Nephron (organoid): ENCODE results near the gene CLCA2.
A peak's percentile ranks its signal among the peaks of the same experiment; 100 is the strongest.

Experiments used
- H3K27ac Mint-ChIP-seq, 3 experiments: 2 replicates each; pipeline ENCODE4 v1.8.0; 2020; ENCODE audit warnings: mixed read lengths in 3 of 3, mild to moderate bottlenecking in 2 of 3, moderate library complexity in 1 of 3
- H3K27me3 Mint-ChIP-seq: 2 replicates; pipeline ENCODE4 v1.8.0; 2021; ENCODE audit warnings: low read depth, mild to moderate bottlenecking, moderate library complexity, mixed read lengths
- H3K36me3 Mint-ChIP-seq: 2 replicates; pipeline ENCODE4 v1.8.0; 2020; ENCODE audit warnings: low read depth, mixed read lengths
- H3K4me1 Mint-ChIP-seq: 2 replicates; pipeline ENCODE4 v1.8.0; 2020; ENCODE audit warnings: mixed read lengths
- H3K4me3 Mint-ChIP-seq, 3 experiments: 2 replicates each; pipeline ENCODE4 v1.8.0; 2020; ENCODE audit warnings: mild to moderate bottlenecking in 3 of 3, mixed read lengths in 3 of 3, moderate library complexity in 2 of 3
- H3K9me3 Mint-ChIP-seq: 2 replicates; pipeline ENCODE4 v1.8.0; 2020; ENCODE audit warnings: mixed read lengths
- TF ChIP-seq, protein P1 (sequence below), 3 experiments: fragments of 200-600 bp; sonication (generic); IDR thresholded peaks; one replicate each; pipeline ENCODE4 v1.5.0; 2021; ENCODE audit warnings: antibody characterized with exemption in 3 of 3; ENCODE audit not compliant: unreplicated experiment in 3 of 3

CLCA2 gene

DNA sequence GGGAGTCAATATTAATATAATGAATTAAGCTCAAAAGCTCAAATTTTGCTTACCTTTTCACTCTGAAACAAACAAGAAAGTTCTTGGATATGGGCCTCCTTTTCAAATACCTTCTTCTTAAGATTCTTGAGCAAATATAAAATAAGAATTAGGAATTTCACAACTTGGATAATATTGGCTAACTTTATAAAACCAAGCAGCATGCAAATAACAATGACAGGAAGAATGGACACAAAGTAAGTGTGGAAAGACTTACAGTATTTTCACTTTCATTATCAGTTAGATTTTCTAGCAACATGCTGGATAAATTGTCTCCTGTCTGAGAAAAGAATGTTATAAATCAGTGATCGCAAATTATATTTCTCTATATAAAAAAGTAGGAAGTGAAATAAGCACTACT is 41.1 kb upstream of the CLCA2 start:
- no peaks in the 10 kb centered on the region for H3K4me1 Mint-ChIP-seq
- no peak overlapping the region for H3K27ac Mint-ChIP-seq
- no peaks in the 10 kb centered on the region for H3K27me3 Mint-ChIP-seq
- no peak overlapping the region for H3K4me3 Mint-ChIP-seq
- TF ChIP-seq, protein P1, sequence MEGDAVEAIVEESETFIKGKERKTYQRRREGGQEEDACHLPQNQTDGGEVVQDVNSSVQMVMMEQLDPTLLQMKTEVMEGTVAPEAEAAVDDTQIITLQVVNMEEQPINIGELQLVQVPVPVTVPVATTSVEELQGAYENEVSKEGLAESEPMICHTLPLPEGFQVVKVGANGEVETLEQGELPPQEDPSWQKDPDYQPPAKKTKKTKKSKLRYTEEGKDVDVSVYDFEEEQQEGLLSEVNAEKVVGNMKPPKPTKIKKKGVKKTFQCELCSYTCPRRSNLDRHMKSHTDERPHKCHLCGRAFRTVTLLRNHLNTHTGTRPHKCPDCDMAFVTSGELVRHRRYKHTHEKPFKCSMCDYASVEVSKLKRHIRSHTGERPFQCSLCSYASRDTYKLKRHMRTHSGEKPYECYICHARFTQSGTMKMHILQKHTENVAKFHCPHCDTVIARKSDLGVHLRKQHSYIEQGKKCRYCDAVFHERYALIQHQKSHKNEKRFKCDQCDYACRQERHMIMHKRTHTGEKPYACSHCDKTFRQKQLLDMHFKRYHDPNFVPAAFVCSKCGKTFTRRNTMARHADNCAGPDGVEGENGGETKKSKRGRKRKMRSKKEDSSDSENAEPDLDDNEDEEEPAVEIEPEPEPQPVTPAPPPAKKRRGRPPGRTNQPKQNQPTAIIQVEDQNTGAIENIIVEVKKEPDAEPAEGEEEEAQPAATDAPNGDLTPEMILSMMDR (IDR thresholded peaks at IDR 0.05; ENCODE audit: unreplicated experiment in 3 of 3): no peak
- peaks cover 12% of the 10 kb centered on the region for H3K36me3 Mint-ChIP-seq
- peaks cover 8% of the 10 kb centered on the region for H3K9me3 Mint-ChIP-seq

DNA sequence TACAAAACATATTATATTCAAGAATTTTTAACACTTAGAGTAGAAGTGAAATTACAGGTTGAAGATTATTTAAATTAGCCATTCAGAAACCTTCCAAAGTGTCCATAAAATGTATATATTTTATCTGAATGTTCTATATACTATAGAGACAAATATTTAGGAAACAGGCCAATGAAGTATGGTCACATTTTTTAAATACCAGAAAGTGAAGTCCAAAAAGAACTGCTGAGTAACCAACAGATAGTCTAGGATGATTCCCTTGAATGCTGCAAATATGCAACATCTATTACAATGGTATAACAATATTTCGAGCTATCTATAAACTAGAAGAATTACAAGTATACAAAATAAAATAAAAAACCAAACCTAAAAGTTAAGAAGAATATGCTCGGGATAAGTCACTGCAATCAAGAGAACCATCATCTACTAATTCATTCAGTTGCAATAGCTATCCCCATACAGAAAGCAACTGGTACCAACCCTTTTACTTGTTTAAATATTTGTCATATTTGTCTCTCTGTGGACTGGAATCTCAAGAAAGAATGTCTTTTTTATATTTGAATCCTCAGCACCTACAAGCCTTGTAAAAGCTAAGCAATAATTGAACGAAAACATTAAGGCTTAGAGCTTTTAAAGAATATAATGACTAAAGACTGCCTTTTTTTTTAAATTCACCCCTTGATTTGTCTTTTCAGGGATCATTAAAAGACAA is 35.9 kb upstream of the CLCA2 start:
- TF ChIP-seq, protein P1 (IDR thresholded peaks at IDR 0.05; ENCODE audit: unreplicated experiment in 3 of 3): no peak
- no peaks in the 10 kb centered on the region for H3K27me3 Mint-ChIP-seq
- H3K27ac Mint-ChIP-seq: no peak overlapping the region
- peaks cover 8% of the 10 kb centered on the region for H3K9me3 Mint-ChIP-seq
- H3K4me3 Mint-ChIP-seq: no peak overlapping the region
- H3K4me1 Mint-ChIP-seq: peaks cover 3% of the 10 kb centered on the region
- peaks cover 34% of the 10 kb centered on the region for H3K36me3 Mint-ChIP-seq

DNA sequence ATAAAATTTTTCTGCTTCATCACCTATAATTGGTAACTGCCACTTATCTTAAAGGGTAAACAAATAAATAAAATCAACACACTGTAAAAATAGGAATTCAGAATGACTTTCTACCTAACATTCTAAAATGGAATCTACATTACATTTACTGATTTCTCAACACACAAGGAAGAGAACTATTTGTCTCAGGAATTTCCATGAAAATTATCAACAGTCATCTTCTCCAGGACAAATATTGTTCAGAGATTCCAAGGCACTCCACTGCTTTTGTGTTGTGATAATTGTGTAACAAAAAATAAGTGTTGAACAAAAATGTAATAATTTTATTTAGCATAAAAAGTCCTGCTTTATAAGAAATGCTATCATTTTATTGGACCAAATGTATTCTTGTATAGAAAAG is 35.2 kb upstream of the CLCA2 start:
- peaks cover 10% of the 10 kb centered on the region for H3K4me1 Mint-ChIP-seq
- H3K9me3 Mint-ChIP-seq: peaks cover 8% of the 10 kb centered on the region
- TF ChIP-seq, protein P1 (IDR thresholded peaks at IDR 0.05; ENCODE audit: unreplicated experiment in 3 of 3): no peak
- H3K27me3 Mint-ChIP-seq: no peaks in the 10 kb centered on the region
- no peak overlapping the region for H3K4me3 Mint-ChIP-seq
- H3K27ac Mint-ChIP-seq: no peak overlapping the region
- H3K36me3 Mint-ChIP-seq: peaks cover 38% of the 10 kb centered on the region

DNA sequence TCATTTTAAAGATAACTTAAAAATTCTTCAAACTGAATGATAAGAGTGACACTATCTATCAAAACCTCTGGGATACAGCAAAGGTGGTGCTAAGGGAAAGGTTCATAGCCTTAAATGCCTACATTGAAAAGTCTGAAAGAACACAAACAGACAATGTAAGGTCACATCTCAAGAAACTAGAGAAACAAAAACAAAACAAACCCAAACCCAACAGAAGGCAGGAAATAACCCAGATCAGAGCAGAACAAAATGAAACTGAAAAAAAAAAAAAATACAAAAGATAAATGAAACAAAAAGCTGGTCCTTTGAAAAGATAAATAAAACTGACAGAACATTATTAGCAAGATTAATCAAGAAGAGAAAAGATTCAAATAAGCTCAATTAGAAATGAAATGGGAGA is 34.7 kb upstream of the CLCA2 start:
- peaks cover 38% of the 10 kb centered on the region for H3K36me3 Mint-ChIP-seq
- no peaks in the 10 kb centered on the region for H3K27me3 Mint-ChIP-seq
- H3K27ac Mint-ChIP-seq: no peak overlapping the region
- peaks cover 14% of the 10 kb centered on the region for H3K4me1 Mint-ChIP-seq
- peaks cover 8% of the 10 kb centered on the region for H3K9me3 Mint-ChIP-seq
- TF ChIP-seq, protein P1 (IDR thresholded peaks at IDR 0.05; ENCODE audit: unreplicated experiment in 3 of 3): no peak
- H3K4me3 Mint-ChIP-seq: no peak overlapping the region

DNA sequence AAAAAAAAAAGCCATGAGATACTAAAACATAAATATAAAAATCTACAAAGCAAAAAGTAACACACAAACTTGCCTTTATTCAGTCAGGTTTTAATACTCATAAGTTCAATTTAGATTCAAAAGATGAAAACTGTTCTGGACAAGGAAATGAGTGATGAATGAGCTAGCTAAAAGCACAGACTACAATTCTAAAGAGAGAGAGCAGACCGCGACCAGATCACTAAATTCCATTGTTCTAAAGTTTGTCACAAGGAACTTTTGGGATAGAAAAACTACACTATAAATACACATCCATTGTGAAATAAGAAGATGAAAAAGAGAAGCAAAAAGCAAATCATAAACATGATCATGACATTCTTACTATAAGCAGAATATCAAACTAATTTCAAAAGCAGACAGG is 29.6 kb upstream of the CLCA2 start:
- Mint-ChIP-seq H3K9me3 (peaks cover 8% of the 10 kb centered on the region), H3K36me3 (peaks cover 34% of the 10 kb centered on the region), H3K27ac (peak overlapping the region; percentile 23 to 77 (median 37)), H3K4me1 (peaks cover 29% of the 10 kb centered on the region), H3K4me3 (peak overlapping the region; percentile 68 to 82 (median 71)), H3K27me3 (no peaks in the 10 kb centered on the region)
- TF ChIP-seq, protein P1 (IDR thresholded peaks at IDR 0.05; ENCODE audit: unreplicated experiment in 3 of 3): no peak
